ENCODE measurements around the gene TCEA3.
A peak's percentile ranks its signal among the peaks of the same experiment; 100 is the strongest.

TCEA3 gene

GRCh38 chr1:23420778-23421177 is 3.8 kb downstream of the TCEA3 start:
- no peak for DNase-seq

- DNase-seq = no peak
These were observed 5.4 kb downstream of the TCEA3 start for GRCh38 chr1:23419180-23419579.

- no peak for DNase-seq
These were observed 7.0 kb downstream of the TCEA3 start for GRCh38 chr1:23417570-23417969.

GRCh38 chr1:23416964-23417363 is 7.6 kb downstream of the TCEA3 start:
- DNase-seq = no peak

DNA sequence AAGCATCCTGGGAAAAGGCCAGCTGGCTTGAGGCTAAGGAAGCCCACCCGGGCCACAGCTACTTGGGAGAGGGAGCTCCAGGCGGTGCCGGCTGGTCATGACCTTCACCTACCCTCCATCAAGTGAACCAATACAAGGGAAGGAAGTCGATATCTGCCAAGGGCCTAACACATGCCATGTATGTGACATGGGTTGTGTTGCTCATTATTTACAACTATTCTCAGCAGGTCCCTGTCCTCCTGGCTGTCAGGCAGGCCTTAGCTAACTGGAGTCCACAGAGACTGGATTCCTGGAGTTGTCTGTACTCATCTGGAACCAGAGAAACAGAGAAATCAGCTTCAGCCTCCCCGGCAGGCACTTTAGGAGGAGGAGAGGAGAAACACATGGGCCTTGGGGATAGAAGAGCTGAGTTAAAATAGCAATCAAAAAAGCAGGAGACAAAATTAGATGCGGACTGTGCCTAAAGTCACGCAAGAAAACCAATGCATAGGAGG is 15.7 kb downstream of the TCEA3 start:
- DNase-seq = no peak

GRCh38 chr1:23407016-23407630 is 17.4 kb downstream of the TCEA3 start:
- no peak for DNase-seq

DNA sequence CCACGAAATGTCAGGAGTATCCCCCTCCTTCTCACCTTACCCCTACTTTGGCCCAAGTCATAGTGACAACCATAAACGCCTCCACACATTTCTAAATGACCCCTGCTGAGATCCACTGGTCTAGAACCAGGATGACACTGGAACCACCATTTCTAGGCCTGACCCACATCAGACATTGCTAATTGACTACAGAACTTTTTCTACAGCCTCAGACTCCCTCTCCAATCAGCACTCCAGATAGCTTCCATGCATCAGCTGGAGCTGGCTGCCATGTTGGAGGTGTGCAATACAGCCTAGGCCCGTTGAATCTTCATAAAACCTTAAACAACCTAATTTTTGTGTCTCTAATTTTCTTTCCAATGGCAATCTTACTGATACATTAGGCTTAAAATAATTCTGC is 18.6 kb downstream of the TCEA3 start:
- no peak for DNase-seq

DNA sequence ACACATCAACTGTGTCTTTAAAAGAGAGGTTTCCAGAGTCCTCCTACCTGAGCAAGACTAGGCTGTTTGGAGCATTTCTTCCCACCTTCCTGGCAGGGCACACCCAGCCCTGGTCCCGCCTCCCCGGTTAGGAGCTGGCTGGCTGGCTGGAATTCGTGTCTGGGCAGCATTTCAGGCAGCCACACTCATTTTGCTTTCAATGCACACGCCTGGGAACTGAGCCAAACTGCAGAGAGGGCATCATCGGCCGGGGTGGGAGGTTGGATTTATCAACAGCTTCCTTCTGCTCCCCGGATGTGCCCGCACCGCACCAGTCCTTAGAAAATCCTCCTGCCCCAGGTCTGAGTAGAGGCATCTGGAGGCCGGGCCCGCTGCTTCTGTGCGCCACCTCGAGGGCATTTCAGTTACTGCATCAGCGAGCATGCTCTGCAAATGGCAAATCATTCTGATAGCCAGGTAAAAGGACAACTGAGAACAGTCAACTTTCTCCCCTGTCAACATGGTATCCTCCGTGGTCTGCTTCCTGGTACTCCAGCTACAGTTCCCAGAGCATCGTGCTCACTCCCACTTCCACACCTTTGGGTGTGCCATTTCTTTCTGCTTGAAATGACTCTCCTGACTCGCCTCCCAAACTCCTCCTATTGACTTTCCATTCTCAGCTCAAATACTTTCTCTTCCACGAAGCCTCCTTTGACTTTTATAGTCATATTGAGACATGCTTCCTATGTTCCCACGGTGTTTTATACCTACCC is 20.6 kb downstream of the TCEA3 start:
- peak; percentile 85 for DNase-seq

DNA sequence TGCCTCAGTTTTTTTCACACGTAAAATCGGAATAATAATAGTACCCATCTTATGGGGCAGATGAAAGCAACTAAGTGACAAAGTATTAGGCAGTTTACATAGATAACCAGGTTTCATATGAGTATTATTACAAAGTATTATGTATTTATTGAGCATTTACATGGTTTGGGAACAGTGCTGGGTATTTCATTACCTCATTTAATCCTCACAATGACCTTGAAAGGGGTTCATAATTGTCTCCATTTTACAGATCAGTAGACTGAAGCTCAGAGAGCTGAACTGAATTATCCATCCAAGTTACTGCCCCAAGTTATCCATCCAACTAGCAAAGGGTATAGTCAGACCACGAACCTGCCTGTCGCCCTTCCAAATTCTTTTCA is 21.2 kb downstream of the TCEA3 start:
- DNase-seq = no peak

DNA sequence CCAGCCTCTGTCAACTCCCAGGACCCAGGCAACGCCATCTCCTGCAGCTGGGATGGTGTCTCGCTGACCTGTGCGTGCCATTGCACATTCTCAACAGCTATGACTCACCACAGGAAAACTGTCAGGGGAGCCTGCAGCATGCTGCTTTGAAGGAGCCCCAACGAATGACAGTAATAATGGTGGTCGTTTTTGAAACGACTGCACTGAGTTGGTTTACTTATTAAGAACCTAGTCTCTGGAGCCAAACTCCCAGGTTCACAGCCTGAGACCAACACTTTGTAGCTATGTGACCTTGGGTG is 21.6 kb downstream of the TCEA3 start:
- no peak for DNase-seq

- no peak for DNase-seq
These were observed 22.1 kb downstream of the TCEA3 start for GRCh38 chr1:23402286-23403037.

DNA sequence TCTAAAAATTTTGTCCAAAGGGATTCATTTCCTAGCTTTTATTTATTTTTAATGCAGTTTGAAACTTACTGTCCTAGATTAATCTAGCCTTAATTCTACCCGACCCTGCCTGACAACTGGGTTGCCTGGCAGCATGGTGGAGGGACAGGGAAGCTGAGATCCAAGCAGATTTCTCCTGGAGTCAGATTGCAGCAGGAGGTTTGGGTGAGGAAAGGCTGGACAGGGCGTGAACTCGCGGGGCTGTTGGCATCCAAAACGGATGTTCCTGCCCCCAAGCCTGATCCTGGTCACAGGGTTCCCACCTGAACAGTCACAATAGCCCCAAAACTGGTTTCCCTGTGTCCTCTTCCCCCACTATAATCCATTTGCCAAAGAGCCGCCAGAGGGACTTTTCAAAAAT is 23.2 kb downstream of the TCEA3 start:
- no peak for DNase-seq

- DNase-seq = no peak
These were observed 24.0 kb downstream of the TCEA3 start for GRCh38 chr1:23400324-23401114.

DNA sequence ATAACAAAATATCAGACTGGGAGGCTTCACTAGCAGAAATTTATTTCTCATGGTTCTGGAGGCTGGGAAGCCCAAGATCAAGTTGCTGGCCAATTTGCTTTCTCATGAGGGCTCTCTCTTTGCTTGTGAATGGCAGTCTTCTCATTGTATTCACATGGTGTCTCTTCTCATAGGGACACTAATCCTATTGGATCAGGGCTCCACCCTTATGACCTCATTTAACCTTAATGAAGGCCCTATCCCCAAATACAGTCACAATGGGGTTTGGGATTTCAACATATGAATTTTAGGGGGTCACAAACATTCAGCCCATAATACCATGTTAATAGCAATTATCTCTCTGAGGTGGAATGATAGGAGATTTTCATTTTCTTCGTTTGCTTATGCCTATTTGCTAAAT is 25.3 kb downstream of the TCEA3 start:
- no peak for DNase-seq

DNA sequence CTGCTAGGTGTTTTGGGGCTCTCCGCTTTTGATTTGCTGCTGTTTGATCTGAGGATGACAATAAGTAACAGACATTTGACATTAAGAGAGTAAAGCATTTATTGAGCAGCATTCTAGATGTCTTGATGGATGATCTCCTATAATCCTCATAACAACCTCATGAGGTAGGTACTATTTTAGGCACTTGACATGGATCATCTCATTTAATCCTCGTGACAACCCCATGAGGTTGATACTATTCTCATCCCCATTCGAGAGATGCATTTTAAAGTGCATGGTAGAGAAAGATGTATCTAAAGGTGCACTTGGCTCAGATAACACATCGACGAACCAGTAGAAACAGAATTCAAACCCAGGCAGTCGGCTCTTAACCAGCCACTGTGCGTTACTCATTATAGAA is 26.6 kb downstream of the TCEA3 start:
- no peak for DNase-seq

GRCh38 chr1:23396380-23396779 is 28.2 kb downstream of the TCEA3 start:
- DNase-seq = no peak

DNA sequence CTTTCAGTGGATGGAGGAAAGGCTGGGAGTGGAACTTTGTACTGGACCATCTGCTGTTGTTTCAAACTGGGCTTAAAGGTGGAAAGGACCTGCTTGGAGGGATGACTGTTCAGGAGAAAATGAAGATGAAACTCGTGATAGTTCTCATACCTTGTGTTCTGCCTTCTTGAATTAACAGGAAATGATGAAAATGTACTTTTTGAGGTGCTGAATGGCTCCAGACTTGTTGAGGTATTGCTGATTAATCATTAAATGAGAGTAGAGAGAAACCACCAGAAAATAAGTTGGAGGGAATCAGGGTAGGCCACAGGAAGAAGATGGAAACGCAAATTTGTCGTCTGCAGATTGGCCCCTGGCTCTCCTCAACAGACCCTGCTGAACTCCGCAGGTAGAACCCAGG is 28.7 kb downstream of the TCEA3 start:
- DNase-seq = no peak

- DNase-seq = no peak
These were observed 29.3 kb downstream of the TCEA3 start for GRCh38 chr1:23395154-23395724.

GRCh38 chr1:23394684-23395083 is 29.9 kb downstream of the TCEA3 start:
- no peak for DNase-seq

DNA sequence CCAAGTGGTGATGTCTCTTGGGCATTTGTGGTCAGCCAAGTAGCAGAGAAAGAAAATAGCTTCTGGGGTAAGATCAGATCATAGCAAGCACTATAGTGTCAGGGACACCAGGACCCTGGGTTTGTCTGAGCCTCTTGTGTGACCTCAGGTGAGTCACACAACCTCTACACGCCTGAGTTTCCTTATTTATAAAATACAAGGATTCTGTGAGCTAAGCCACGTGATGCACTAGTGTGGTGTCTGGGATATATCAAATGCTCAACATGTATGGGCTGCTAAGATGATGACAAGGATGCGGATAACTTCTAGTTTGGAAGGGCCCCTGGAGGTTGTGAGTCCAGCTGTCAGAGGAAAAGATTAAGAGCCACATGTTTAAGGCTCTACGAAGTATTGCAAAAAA is 30.4 kb downstream of the TCEA3 start:
- DNase-seq = no peak

DNA sequence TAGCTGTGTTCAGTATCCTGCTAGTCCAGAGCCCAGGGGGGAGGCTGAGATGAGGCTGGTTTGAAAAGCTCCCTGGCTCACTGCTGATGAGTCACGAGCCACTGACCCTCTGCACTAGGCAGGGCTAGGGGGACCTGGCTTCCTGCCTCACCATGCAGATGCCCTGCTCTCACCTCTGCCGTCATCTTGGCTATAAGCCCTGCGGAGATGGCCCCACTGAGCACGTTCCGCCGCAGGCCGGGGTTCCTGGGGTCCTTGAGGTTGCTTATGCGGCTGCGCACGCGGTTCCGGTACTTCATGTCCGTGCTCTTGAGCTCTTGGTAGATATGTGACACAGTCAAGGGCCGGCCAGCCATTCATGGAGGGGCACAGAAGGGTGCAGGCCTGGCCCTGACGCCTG is 30.8 kb downstream of the TCEA3 start:
- DNase-seq = no peak

GRCh38 chr1:23392125-23392855 is 32.3 kb downstream of the TCEA3 start:
- no peak for DNase-seq
